ENCODE results near the gene RAB25. TPM values are rescaled to one million over a fixed set of nuclear protein-coding genes. Genes with fewer than 3 reads are reported as not detected.
"Not testable (repeated sequence)": the region's sequence is repeated elsewhere in the genome, so short reads cannot be mapped to it uniquely, and the experiment has no call there.

RAB25 gene
- total RNA-seq, 2 donors from 2014 or later, result 0.36 to 0.89 TPM

- ATAC-seq, result no peak
These were observed 54.8 kb downstream of the RAB25 start for GRCh38 chr1:156115514-156116374.

DNA sequence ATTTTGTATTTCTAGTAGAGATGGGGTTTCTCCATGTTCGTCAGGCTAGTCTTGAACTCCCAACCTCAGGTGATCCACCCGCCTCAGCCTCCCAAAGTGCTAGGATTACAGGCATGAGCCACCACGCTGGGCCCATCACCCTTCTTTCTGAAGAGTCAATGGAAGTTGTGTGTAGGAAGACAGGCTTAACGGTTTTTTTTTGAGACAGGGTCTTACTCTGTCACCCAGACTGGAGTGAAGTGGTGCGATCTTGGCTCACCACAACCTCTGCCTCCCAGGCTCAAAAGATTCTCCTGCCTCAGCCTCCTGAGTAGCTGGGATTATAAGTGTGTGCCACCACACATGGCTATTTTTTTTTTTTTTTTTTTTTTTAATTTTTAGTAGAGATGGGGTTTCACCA is 55.8 kb downstream of the RAB25 start:
- DNase-seq (ENCODE audit: low spot score in 2 of 2); ATAC-seq; H3K9me3 Mint-ChIP-seq: not testable (repeated sequence)
- Mint-ChIP-seq H3K36me3 (peaks cover 20 to 33% of the 10 kb centered on the region in 2 donors), H3K27ac (peak overlapping the region in 1 of 2 donors; percentile 92)

More at GRCh38 chr1:156115514-156116374, 54.8 kb downstream of the RAB25 start:
- no peak for DNase-seq (ENCODE audit: low spot score in 2 of 2)
- Mint-ChIP-seq H3K9me3 (no peaks in the 10 kb centered on the region), H3K27ac (peak overlapping the region; percentile 81 to 92), H3K36me3 (peaks cover 20 to 33% of the 10 kb centered on the region in 2 donors)

GRCh38 chr1:156117414-156118176 is 56.6 kb downstream of the RAB25 start:
- no peak for ATAC-seq
- no peak for DNase-seq (ENCODE audit: low spot score in 2 of 2)
- Mint-ChIP-seq H3K36me3 (peaks cover 20 to 38% of the 10 kb centered on the region in 2 donors), H3K27ac (no peak overlapping the region), H3K9me3 (no peaks in the 10 kb centered on the region)

GRCh38 chr1:156118177-156118868 is 57.4 kb downstream of the RAB25 start:
- H3K36me3 Mint-ChIP-seq, result peaks cover 20 to 41% of the 10 kb centered on the region in 2 donors
- H3K9me3 Mint-ChIP-seq, result no peaks in the 10 kb centered on the region
- no peak overlapping the region for H3K27ac Mint-ChIP-seq
- DNase-seq (ENCODE audit: low spot score in 2 of 2) (no peak), ATAC-seq (no peak)

DNA sequence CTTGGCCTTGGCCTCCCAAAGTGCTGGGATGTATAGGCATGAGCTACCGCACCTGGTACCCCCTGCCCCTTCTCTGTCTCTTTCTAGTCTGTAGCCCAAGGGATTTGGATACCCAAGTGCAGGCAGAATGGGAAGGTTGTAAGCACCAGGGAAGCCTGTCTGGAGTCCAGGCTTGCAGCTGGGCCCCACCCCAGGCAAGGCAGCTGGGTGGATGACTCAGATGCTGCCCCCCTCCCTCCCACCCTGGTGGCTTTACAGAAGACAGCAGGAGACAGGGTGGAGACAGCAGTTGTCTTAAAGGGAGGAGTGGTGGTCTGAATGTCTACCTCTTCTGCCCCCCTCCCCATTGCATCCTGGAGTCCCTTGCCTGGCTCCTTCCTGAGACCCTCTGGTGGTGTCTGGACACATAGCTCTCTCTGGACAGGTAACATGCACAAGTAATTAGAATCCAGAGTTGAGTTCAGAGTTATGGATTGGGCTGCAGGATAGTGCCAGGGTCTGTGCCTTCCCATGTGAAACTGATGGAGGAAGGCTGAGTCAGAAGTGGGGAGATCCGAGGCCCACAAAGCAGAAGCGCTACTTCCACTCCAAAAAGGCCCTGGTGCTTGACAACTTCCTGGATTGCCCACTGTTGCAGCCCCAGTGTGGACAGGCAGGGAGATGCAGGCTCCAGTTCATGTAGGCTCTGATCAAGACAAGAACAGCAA is 58.7 kb downstream of the RAB25 start:
- DNase-seq (ENCODE audit: low spot score in 2 of 2) (no peak), ATAC-seq (no peak)
- Mint-ChIP-seq H3K36me3 (peaks cover 19 to 41% of the 10 kb centered on the region in 2 donors), H3K9me3 (no peaks in the 10 kb centered on the region), H3K27ac (peak overlapping the region in 1 of 2 donors; percentile 60)

Other genes starting within 250 kb of the RAB25 start
- gene GON4L, start 203.9 kb upstream of the RAB25 start, total RNA-seq, result 10 to 100 TPM; 63.7 to 80.4 TPM
- gene SYT11, start 201.6 kb upstream of the RAB25 start, total RNA-seq, result 10 to 100 TPM; 20.9 to 21.5 TPM
- 10 to 100 TPM; 33.1 to 49.2 TPM for gene RIT1, start 149.8 kb upstream of the RAB25 start, total RNA-seq
- 100 to 1,000 TPM in 1 of 2 donors, 10 to 100 TPM in 1; 81.2 to 100 TPM for gene KHDC4, start 126.7 kb upstream of the RAB25 start, total RNA-seq
- not detected for gene RXFP4, start 119.5 kb upstream of the RAB25 start, total RNA-seq
- 100 to 1,000 TPM; 131 to 238 TPM for gene ARHGEF2, start 82.6 kb upstream of the RAB25 start, total RNA-seq
- gene SSR2, start 40.2 kb upstream of the RAB25 start, total RNA-seq, result 100 to 1,000 TPM; 178 TPM
- 10 to 100 TPM; 31.3 to 32.2 TPM for gene UBQLN4, start 7.4 kb upstream of the RAB25 start, total RNA-seq
- gene LAMTOR2, start 6.4 kb upstream of the RAB25 start, total RNA-seq, result 10 to 100 TPM; 36.0 to 51.7 TPM
- under 1 TPM; 0.16 to 0.49 TPM for gene MEX3A, start 21.3 kb downstream of the RAB25 start, total RNA-seq
- 100 to 1,000 TPM; 116 to 147 TPM for gene LMNA, start 53.6 kb downstream of the RAB25 start, total RNA-seq
- 10 to 100 TPM; 10.5 to 36.2 TPM for gene SEMA4A, start 92.4 kb downstream of the RAB25 start, total RNA-seq
- 10 to 100 TPM; 79.1 to 82.1 TPM for gene SLC25A44, start 132.9 kb downstream of the RAB25 start, total RNA-seq
- gene PMF1, start 151.8 kb downstream of the RAB25 start, total RNA-seq, result 100 to 1,000 TPM; 120 to 156 TPM
- gene BGLAP, start 181.0 kb downstream of the RAB25 start, total RNA-seq, result 1 to 10 TPM; 4.3 to 9.7 TPM
- gene PAQR6, start 186.9 kb downstream of the RAB25 start, total RNA-seq, result 1 to 10 TPM; 9.3 to 9.5 TPM
- 100 to 1,000 TPM in 1 of 2 donors, 10 to 100 TPM in 1; 80.4 to 115 TPM for gene SMG5, start 221.7 kb downstream of the RAB25 start, total RNA-seq
- gene TMEM79, start 223.2 kb downstream of the RAB25 start, total RNA-seq, result 10 to 100 TPM; 11.0 to 24.4 TPM
- 10 to 100 TPM; 16.2 to 25.9 TPM for gene GLMP, start 234.5 kb downstream of the RAB25 start, total RNA-seq
- gene VHLL, start 238.1 kb downstream of the RAB25 start, total RNA-seq, result not detected

Measured in activated naive CD4-positive, alpha-beta T cell treated with anti-CD3 and anti-CD28 coated beads, Interleukin-2, amount 50 U/mL, for 72 hours (primary cell).